HG03159 (cell line): ENCODE data around the gene ABCB1.
A peak's percentile ranks its signal among the peaks of the same experiment; 100 is the strongest.

ENCODE experiments used
- ATAC-seq: cut with Tn5 transposase; IDR thresholded peaks from one replicate; pipeline ENCODE4 v1.9.1; 2021; ENCODE audit warnings: mild to moderate bottlenecking, moderate library complexity; ENCODE audit not compliant: unreplicated experiment

The ABCB1 gene

DNA sequence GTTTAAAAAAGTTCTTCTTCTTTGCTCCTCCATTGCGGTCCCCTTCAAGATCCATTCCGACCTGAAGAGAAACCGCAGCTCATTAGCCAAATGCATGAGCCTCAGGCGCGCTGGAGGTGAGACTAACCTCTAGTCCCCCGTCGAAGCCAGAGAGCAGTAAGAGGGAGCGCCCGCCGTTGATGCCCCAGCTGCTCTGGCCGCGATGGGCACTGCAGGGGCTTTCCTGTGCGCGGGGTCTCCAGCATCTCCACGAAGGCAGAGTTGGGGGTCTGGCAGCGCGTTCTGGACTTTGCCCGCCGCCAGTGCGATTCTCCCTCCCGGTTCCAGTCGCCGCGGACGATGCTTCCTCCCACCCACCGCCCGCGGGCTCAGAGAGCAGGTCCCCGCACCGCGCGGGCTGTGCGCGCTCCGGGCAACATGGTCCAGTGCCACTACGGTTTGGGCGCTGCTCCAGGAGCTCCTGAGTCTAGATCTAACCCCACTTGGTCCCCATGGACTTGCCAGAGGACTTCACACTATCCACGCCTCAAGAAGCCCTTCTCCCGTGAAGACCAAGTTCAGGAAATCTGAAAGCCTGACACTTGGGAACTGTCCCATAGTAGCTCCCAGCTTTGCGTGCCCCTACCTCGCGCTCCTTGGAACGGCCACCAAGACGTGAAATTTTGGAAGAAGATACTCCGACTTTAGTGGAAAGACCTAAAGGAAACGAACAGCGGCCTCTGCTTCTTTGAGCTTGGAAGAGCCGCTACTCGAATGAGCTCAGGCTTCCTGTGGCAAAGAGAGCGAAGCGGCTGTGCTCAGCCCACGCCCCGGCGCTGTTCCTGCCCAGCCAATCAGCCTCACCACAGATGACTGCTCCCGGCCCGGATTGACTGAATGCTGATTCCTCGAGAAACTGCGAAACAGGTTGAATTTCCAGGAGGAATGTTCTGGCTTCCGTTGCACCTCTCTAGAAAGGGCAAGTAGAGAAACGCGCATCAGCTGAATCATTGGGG, at the start of gene ABCB1:
TSS of gene ABCB1 (minus strand) at position 755 of the 995 bp plus-strand sequence. CDS start at position 55, 700 bp downstream.
- ATAC-seq, result peak; percentile 48

DNA sequence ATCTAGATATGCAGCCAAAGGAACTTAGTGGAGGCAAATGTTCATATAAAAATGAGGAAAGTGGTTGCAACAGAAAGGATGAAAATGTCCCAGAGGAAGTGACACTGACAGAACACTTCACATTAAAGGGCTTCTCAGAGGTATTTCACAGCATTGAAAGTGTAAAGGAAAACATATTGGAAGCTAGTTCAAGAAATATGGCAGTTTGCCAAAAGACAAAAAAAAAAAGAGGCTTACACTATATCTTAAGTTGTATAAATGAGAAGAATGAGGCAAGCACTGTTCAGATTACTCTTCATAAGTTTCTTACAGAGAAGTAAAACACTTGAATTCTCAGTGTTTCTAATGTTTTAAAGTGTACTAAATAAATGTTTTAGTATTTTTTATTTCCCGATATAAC, 47.6 kb upstream of the ABCB1 start:
- ATAC-seq, result no peak

DNA sequence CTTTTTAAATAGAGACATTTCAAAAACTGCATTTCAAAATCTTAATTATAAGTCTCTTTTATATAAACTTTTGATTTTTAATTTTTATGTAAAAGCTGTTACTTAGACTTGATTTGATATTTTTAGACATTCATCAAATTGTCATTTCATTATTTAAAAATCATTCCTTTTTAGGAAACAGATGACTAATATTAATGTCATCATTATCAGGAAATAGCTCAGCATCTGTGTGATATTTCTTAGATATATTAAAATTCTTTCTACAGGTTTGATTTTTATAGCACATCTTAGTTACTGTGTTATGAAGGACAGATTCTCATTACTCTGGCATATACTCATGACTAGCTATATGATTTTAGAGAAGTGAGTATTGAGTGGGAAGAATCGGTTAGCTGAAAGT, 44.8 kb upstream of the ABCB1 start:
- no peak for ATAC-seq

- ATAC-seq, result no peak
Observed at GRCh38 chr7:87635921-87636320, 35.2 kb upstream of the ABCB1 start.

DNA sequence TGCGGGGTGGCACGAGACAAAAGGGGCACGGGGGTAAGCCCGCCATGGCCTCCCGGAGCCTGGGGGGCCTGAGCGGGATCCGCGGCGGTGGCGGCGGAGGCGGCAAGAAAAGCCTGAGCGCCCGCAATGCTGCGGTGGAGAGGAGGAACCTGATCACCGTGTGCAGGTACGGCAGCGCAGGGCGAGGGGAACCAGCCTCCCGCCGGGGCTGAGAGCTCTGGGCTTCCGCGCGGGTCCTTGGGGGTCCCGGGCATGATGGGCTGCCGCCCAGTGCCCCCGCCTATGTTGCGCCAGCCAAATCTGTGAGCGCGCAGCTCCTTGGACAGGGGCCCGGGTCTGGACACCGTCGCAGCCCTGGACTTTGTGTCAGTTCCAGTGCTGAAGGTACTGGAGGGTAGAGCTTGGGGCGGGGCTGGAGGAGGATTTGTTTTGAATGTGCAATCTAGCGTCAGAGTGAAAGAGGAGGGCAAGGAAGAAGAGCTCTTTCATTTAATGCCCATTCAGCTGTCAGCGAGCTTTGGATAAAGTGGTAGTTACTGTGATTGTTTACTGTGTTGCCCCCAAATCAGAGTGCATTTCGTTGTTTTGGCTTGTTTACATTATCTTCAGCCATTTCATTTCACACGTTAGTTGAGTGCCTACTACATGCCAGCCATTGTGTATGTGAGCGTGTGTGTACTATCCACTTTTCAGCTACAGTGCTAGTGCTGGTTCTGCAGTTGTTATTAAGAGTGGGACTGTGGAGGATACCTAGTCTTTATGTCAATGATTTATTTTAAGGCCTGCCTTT, 28.3 kb upstream of the ABCB1 start:
- no peak for ATAC-seq

DNA sequence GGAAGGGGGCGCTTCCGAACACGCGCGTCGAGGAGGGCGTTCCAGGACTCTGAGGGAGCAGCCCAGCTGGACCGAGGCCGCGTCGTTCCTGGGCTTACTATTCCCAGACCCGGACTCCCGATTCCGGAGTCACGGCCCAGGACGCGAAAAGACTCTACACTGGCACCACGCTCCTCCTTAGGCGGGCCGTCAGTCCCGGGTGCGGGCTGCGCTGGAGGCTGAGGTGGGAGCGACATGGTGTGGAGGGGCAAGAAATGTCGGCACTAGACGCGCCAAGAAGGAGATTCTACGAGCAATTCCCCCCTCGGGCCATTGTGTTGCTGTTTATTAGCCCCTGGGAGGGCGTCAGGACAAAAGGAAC, 26.9 kb upstream of the ABCB1 start:
- peak; percentile 36 for ATAC-seq

- ATAC-seq, result no peak
Observed at GRCh38 chr7:87625101-87625500, 24.4 kb upstream of the ABCB1 start.

GRCh38 chr7:87624628-87625027, 23.9 kb upstream of the ABCB1 start:
- ATAC-seq, result no peak

DNA sequence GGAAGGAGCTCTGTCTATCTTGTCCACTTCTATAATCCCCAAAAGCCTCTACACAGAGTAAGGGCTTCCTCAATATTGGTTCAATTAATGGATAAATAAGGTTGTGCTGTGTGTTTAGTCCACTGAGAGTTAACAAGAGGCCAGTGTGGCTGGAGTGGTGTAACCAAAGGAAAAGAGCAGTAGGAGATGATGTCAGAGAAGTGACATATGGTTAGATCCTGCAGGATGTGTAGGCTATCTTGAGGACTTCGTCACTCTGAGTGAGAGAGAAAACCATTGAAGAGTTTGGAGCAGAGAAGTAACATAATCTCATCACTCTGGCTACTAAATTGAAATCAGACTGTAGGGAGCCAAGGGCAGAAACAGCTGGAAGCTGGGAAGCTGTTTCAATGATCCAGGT, 14.5 kb upstream of the ABCB1 start:
- ATAC-seq, result no peak

DNA sequence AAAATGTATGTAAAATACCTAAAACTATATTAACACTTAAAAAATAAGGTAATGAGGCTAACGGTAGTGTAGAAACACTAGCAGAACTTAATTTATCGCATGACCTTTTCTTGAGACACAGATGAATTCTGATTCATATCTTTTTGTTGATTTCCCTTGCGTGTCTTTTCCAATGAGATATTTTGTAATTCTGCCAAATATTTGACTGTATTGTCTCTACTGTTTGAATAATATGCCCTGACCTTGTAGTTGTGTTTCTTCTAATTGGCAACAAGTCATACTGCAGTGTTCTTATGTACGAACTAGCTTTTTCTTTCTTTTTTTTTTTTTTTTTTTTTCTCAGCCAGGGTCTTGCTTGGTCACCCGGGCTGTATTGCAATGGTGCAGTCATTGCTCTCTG, 9.2 kb upstream of the ABCB1 start:
- ATAC-seq, result no peak

GRCh38 chr7:87608431-87608830, 7.7 kb upstream of the ABCB1 start:
- no peak for ATAC-seq

GRCh38 chr7:87604264-87604663, 3.6 kb upstream of the ABCB1 start:
- ATAC-seq, result no peak

DNA sequence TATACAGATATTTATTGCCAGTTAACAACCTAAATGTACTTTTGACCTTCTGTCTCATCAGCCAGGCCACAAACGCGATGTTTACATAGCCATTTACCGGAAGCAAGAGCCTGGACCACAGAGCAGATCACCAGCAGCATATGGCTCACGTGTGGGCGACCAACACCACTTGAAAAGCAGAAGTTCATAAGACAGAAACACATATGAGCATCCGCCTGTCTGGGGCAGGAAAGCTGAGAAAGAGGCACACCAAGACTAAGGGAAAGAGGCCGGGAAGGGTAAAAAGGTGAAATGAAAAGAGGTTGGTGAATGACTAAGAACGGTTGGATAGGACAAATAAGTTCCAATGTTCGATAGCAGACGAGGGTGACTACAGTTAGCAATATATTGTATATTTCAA, 1.3 kb downstream of the ABCB1 start:
- ATAC-seq, result peak; percentile 96

- peak; percentile 26 for ATAC-seq
Observed at GRCh38 chr7:87598234-87599009, 2.3 kb downstream of the ABCB1 start.

DNA sequence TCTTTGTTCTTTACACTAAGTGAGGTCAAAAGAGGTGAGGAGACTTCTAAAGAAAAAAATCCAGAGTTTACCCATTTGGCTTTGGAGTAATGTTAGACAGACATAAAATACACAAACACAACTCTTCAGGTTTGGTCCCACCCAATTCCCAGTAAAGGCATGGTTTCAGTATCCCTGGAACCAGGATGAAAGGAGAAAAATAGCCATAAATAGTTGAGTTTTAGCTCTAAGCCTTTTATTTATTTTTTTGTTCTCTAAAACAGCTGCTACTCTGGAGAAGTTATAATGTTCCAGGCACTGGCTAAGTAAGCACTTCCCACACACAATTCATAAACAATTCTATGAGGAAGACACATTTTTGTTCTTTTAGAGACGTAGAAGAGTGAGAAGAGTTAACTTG, 4.0 kb downstream of the ABCB1 start:
- no peak for ATAC-seq

GRCh38 chr7:87596136-87596535, 4.5 kb downstream of the ABCB1 start:
- ATAC-seq, result no peak

- ATAC-seq, result no peak
Observed at GRCh38 chr7:87592300-87592699, 8.4 kb downstream of the ABCB1 start.

- no peak for ATAC-seq
Observed at GRCh38 chr7:87591211-87591610, 9.5 kb downstream of the ABCB1 start.

DNA sequence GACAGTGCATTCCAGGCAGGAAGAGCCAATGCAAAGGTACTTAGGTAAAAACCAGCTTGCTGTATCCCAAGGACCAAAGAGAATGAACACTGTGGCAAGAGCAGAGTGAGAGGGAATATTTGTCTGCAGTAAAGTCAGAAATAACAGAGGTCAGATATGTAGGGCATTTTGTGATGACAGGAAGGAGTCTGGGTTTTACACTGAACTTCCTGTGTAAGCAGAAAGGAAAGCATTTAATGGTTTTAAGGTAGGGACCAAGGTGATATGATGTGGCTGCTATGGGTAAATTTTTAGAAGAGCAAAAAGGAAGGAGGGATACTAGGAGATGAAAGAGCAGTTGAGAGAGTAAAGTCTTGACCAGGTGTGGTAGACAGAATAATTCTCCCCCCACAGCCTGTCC, 10.1 kb downstream of the ABCB1 start:
- no peak for ATAC-seq

- no peak for ATAC-seq
Observed at GRCh38 chr7:87589631-87590030, 11.1 kb downstream of the ABCB1 start.

GRCh38 chr7:87581723-87582122, 19.0 kb downstream of the ABCB1 start:
- no peak for ATAC-seq
